Stomach smooth muscle (tissue), 2 donors: ENCODE measurements around the gene ITGA3.

ENCODE experiments used
- H3K27ac ChIP-seq: one replicate; pipeline ENCODE4 v1.7.0; 2013; ENCODE audit warnings: mild to moderate bottlenecking, low read length, inconsistent platforms
- H3K27me3 ChIP-seq, 2 donors: one replicate each; pipeline ENCODE4 v1.7.0; 2013; ENCODE audit warnings: low read length in 2 of 2; ENCODE audit not compliant: insufficient read depth in 2 of 2, control insufficient read depth in 1 of 2
- H3K36me3 ChIP-seq, 2 donors: one replicate each; pipeline ENCODE4 v1.7.0; 2013; ENCODE audit warnings: low read length in 2 of 2; ENCODE audit not compliant: control insufficient read depth in 2 of 2, insufficient read depth in 2 of 2
- H3K4me1 ChIP-seq: one replicate; pipeline ENCODE4 v1.7.0; 2013; ENCODE audit warnings: low read length; ENCODE audit not compliant: control insufficient read depth, insufficient read depth
- H3K4me3 ChIP-seq, 2 donors: one replicate each; pipeline ENCODE4 v1.7.0; 2013; ENCODE audit warnings: low read length in 2 of 2
- H3K9ac ChIP-seq, 2 donors: one replicate each; pipeline ENCODE4 v1.7.0; 2013; ENCODE audit warnings: low read length in 2 of 2, mild to moderate bottlenecking in 1 of 2
- H3K9me3 ChIP-seq, 2 donors: one replicate each; pipeline ENCODE4 v1.7.0; 2013; ENCODE audit warnings: low read length in 2 of 2; ENCODE audit not compliant: control insufficient read depth in 2 of 2
- donor health status: healthy.
- donor health status: Pancreatic carcinoma.

The ITGA3 gene

DNA sequence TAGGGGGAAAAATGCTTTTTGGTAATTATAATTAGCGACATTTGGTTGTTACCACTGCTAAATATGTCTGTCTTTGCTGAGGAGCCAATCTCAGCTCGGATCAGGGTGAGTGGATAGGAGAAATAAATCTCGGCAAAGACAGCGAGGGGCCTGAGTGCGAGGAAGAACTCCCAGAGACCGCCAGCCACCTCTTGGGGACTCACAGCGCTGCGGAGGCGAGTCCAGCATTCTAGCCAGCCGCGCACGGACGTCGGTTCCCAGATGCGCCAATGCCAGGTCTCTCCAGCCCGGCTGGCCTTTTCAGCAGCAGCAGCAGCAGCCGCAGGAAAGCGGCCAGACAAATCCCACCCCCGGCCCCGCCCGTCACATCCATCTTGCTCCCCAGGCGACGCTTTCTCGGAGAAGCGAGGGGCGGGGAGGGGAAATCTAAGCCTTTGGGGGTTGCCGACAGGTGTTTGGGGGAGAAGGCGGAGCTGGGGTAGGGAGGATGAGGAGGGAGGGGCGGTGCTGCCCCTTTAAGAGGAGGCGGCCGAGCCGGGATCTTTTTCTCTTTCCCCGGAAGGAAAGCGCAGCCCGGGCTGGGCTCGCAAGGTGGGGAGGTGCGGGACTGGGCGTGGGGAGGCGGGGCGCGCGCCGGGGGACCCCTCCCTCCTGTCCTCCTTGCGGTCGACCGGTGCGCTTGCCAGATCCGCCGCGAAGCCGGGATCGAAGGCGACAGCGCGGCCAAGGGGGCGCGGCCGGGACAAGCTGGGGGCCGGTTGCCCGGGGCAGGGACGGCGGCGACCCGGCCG is at the start of gene ITGA3:
TSS of gene ITGA3 (plus strand) at position 685 of the 791 bp plus-strand sequence. CDS start 330 bp downstream, outside the sequence.
- H3K36me3 ChIP-seq, result no peaks in the 10 kb centered on the region
- H3K9ac ChIP-seq, result peak within 1 kb of the TSS; percentile 95 to 97
- peak within 1 kb of the TSS; percentile 87 to 97 for H3K4me3 ChIP-seq
- no peaks in the 10 kb centered on the region for H3K27me3 ChIP-seq
- peak within 1 kb of the TSS; percentile 98 for H3K27ac ChIP-seq
- no peaks in the 10 kb centered on the region for H3K9me3 ChIP-seq
- peaks cover 59% of the 10 kb centered on the region for H3K4me1 ChIP-seq

GRCh38 chr17:50009282-50009681 is 46.6 kb upstream of the ITGA3 start:
- Histone ChIP-seq H3K4me1 (no peaks in the 10 kb centered on the region), H3K9ac (no peak overlapping the region), H3K4me3 (no peak overlapping the region), H3K27ac (no peak overlapping the region), H3K36me3 (no peaks in the 10 kb centered on the region), H3K9me3 (peaks cover 4 to 16% of the 10 kb centered on the region in 2 donors), H3K27me3 (no peaks in the 10 kb centered on the region)

GRCh38 chr17:50013079-50013478 is 42.8 kb upstream of the ITGA3 start:
- Histone ChIP-seq H3K27ac (no peak overlapping the region), H3K36me3 (no peaks in the 10 kb centered on the region), H3K4me1 (no peaks in the 10 kb centered on the region), H3K4me3 (no peak overlapping the region), H3K27me3 (no peaks in the 10 kb centered on the region), H3K9ac (no peak overlapping the region), H3K9me3 (peaks cover 4 to 16% of the 10 kb centered on the region in 2 donors)

GRCh38 chr17:50014471-50015088 is 41.3 kb upstream of the ITGA3 start:
- H3K4me3 ChIP-seq, result no peak overlapping the region
- H3K9ac ChIP-seq, result no peak overlapping the region

DNA sequence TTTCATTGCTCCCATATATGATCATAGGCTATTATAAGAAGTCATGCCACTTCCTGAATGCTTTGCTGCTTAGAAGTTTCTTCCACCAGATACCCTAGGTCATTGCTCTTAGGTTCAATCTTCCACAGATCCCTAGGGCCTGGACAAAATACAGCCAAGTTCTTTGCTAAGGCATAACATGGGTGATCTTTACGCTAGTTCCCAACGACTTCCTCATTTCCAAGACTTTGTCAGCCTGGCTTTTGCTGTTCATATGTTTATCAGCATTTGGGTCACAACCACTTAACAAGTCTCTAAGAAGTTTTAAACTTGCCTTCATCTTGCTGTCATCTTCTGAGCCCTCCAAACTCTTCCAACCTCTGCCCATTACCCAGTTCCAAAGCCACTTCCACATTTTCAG is 40.8 kb upstream of the ITGA3 start:
- no peak overlapping the region for H3K27ac ChIP-seq
- no peak overlapping the region for H3K4me3 ChIP-seq
- H3K9ac ChIP-seq, result no peak overlapping the region
- peaks cover 4% of the 10 kb centered on the region in 2 donors for H3K9me3 ChIP-seq
- H3K4me1 ChIP-seq, result no peaks in the 10 kb centered on the region
- H3K27me3 ChIP-seq, result no peaks in the 10 kb centered on the region
- H3K36me3 ChIP-seq, result no peaks in the 10 kb centered on the region

More at GRCh38 chr17:50014471-50015088, 41.3 kb upstream of the ITGA3 start:
- Histone ChIP-seq H3K9me3 (peaks cover 4 to 5% of the 10 kb centered on the region in 2 donors), H3K36me3 (no peaks in the 10 kb centered on the region), H3K27ac (no peak overlapping the region), H3K27me3 (no peaks in the 10 kb centered on the region), H3K4me1 (no peaks in the 10 kb centered on the region)

DNA sequence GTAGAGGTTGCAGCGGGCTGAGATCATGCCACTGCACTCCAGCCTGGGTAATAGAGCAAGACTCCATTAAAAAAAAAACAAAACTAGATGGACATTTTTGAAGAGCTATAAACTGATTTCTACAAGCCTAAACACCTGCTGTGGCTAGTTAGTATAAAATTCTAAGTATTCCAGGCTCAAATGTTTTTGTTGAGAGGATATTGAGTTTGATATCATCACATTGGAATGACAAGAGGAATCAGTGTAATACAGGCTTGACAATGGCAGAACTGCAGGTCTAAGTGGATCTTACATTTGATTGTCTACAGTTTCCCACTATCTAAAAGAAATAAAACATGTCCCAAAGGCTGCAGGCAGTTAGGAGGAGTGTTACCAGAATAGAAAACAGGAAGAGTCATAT is 37.0 kb upstream of the ITGA3 start:
- H3K27me3 ChIP-seq, result no peaks in the 10 kb centered on the region
- H3K27ac ChIP-seq, result no peak overlapping the region
- no peaks in the 10 kb centered on the region for H3K36me3 ChIP-seq
- no peak overlapping the region for H3K9ac ChIP-seq
- no peak overlapping the region for H3K4me3 ChIP-seq
- no peaks in the 10 kb centered on the region for H3K4me1 ChIP-seq
- no peaks in the 10 kb centered on the region for H3K9me3 ChIP-seq

DNA sequence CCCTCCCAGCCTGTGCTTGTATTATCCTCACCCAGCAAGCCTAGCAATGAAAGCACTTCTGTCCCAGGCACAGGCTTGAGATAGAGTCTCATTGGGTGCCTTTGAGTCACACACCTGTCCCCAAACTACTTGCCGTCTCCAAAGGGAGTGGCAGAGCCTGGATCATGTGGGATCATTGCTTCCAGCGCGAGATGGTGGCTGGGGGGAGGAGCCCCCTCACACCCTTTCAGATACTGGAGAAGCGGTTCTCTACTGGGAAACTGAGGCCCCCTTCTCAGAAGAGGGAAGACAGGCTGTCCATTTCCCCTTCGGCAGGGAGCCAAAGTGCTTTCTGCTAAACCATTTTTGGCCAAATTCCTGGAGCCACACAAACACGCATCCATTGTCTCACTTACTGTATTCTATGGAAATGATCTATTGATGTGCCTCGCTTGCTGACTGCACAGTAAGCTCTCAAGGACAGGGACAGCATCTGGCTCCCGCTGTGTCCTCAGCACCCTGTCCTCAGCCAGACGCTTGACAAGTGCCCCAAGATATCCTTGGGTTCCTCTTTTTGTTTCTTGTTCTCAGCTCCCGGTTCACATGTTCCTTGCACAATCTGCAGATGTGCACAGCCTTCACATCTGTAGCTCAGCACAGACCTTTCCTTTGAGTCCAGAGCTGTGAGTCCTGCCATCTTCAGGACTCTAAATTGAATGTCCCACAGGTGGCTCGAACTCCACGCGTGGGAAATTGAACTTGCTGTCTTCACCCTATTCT is 34.9 kb upstream of the ITGA3 start:
- H3K36me3 ChIP-seq, result no peaks in the 10 kb centered on the region
- no peak overlapping the region for H3K27ac ChIP-seq
- H3K9me3 ChIP-seq, result no peaks in the 10 kb centered on the region
- H3K27me3 ChIP-seq, result no peaks in the 10 kb centered on the region
- H3K4me3 ChIP-seq, result no peak overlapping the region
- H3K9ac ChIP-seq, result no peak overlapping the region
- no peaks in the 10 kb centered on the region for H3K4me1 ChIP-seq

- Histone ChIP-seq H3K9me3 (no peaks in the 10 kb centered on the region), H3K36me3 (no peaks in the 10 kb centered on the region), H3K9ac (no peak overlapping the region), H3K27ac (no peak overlapping the region), H3K4me3 (no peak overlapping the region), H3K4me1 (no peaks in the 10 kb centered on the region), H3K27me3 (no peaks in the 10 kb centered on the region)
Measured at GRCh38 chr17:50021681-50022370, 34.1 kb upstream of the ITGA3 start.

- no peak overlapping the region for H3K9ac ChIP-seq
- no peaks in the 10 kb centered on the region for H3K27me3 ChIP-seq
- H3K4me1 ChIP-seq, result peaks cover 7% of the 10 kb centered on the region
- no peak overlapping the region for H3K4me3 ChIP-seq
- no peaks in the 10 kb centered on the region for H3K9me3 ChIP-seq
- no peaks in the 10 kb centered on the region for H3K36me3 ChIP-seq
- H3K27ac ChIP-seq, result no peak overlapping the region
Measured at GRCh38 chr17:50022463-50023130, 33.3 kb upstream of the ITGA3 start.

- Histone ChIP-seq H3K9ac (no peak overlapping the region), H3K36me3 (no peaks in the 10 kb centered on the region), H3K27me3 (no peaks in the 10 kb centered on the region), H3K4me3 (no peak overlapping the region), H3K9me3 (no peaks in the 10 kb centered on the region), H3K4me1 (peaks cover 16% of the 10 kb centered on the region), H3K27ac (no peak overlapping the region)
Measured at GRCh38 chr17:50023520-50023919, 32.4 kb upstream of the ITGA3 start.
